Astrocyte (in vitro differentiated cells and primary cell): ENCODE data around the gene OPCML.

Source experiments
- CTCF ChIP-seq: IDR thresholded peaks from 2 replicates; pipeline ENCODE4 v1.5.1; 2011; ENCODE audit warnings: low read depth, mild to moderate bottlenecking, inconsistent platforms, low read length, moderate library complexity; ENCODE audit not compliant: insufficient read depth
- EZH2 ChIP-seq: IDR thresholded peaks from 2 replicates; pipeline ENCODE4 v1.6.1; 2012; ENCODE audit warnings: mild to moderate bottlenecking, low read length, inconsistent platforms; ENCODE audit not compliant: insufficient read depth

GRCh38 chr11:132971351-132971750, 561.0 kb downstream of the OPCML start:
- TF ChIP-seq CTCF (no peak), EZH2 (no peak)
